Neural cell (in vitro differentiated cells): ENCODE data around the gene F2R.

Source experiments
- EP300 ChIP-seq: fragments of 450-650 bp; conservative IDR thresholded peaks from 2 replicates; pipeline ENCODE4 v1.6.1; 2014; ENCODE audit warnings: antibody characterized with exemption, mild to moderate bottlenecking, moderate library complexity; ENCODE audit not compliant: poor library complexity, severe bottlenecking
- EZH2 ChIP-seq: fragments of 200-600, 300-800 bp; shearing (Covaris generic), sonication (generic); IDR thresholded peaks from 2 replicates; pipeline ENCODE4 v1.6.1; 2014; ENCODE audit warnings: antibody characterized with exemption, low read length, borderline replicate concordance, mild to moderate bottlenecking; ENCODE audit not compliant: insufficient read depth, poor library complexity, severe bottlenecking
- MXI1 ChIP-seq: fragments of 450-650 bp; conservative IDR thresholded peaks from 2 replicates; pipeline ENCODE4 v1.6.1; 2014; ENCODE audit warnings: antibody characterized with exemption, mild to moderate bottlenecking; ENCODE audit not compliant: poor library complexity, severe bottlenecking
- RAD21 ChIP-seq: fragments of 450-650 bp; conservative IDR thresholded peaks from 2 replicates; pipeline ENCODE4 v1.6.1; 2014; ENCODE audit warnings: antibody characterized with exemption, mild to moderate bottlenecking, moderate library complexity
- TF ChIP-seq, protein P1 (sequence below): fragments of 450-650 bp; IDR thresholded peaks from 2 replicates; pipeline ENCODE4 v1.5.1; 2014; ENCODE audit warnings: antibody characterized with exemption, mild to moderate bottlenecking, moderate library complexity; ENCODE audit not compliant: poor library complexity, severe bottlenecking

DNA sequence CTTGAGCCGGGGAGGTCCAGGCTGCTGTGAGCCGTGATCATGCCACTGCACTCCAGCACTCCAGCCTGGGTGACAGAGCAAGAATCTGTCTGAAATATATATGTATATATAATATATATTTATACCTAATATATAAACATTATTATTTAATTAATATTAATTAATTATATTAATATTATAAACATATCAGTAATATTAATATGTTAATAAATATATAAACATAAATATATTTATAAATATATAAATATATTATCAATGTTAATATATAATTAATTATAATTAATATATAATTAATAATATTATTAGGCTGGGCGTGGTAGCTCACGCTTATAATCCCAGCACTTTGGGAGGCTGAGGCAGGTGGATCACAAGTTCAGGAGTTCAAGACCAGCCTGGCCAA is 41.1 kb downstream of the F2R start:
- TF ChIP-seq, protein P1, sequence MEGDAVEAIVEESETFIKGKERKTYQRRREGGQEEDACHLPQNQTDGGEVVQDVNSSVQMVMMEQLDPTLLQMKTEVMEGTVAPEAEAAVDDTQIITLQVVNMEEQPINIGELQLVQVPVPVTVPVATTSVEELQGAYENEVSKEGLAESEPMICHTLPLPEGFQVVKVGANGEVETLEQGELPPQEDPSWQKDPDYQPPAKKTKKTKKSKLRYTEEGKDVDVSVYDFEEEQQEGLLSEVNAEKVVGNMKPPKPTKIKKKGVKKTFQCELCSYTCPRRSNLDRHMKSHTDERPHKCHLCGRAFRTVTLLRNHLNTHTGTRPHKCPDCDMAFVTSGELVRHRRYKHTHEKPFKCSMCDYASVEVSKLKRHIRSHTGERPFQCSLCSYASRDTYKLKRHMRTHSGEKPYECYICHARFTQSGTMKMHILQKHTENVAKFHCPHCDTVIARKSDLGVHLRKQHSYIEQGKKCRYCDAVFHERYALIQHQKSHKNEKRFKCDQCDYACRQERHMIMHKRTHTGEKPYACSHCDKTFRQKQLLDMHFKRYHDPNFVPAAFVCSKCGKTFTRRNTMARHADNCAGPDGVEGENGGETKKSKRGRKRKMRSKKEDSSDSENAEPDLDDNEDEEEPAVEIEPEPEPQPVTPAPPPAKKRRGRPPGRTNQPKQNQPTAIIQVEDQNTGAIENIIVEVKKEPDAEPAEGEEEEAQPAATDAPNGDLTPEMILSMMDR, result no peak
- TF ChIP-seq EZH2 (no peak), RAD21 (no peak), EP300 (no peak), MXI1 (no peak)
